Aorta (tissue), 5 donors: ENCODE measurements around the gene FZR1. TPM values are rescaled to one million over a fixed set of nuclear protein-coding genes. Genes with fewer than 3 reads are reported as not detected.
"Not testable (repeated sequence)": the region's sequence is repeated elsewhere in the genome, so short reads cannot be mapped to it uniquely, and the experiment has no call there.

ENCODE experiments used
- ATAC-seq: fragments of 200-7000 bp; cut with Tn5 transposase; one replicate; pipeline ENCODE4 v1.9.1; 2022; ENCODE audit warnings: moderate library complexity; ENCODE audit not compliant: low FRiP score
- DNase-seq, 2 donors: peaks; one replicate each; pipeline ENCODE4 v3.0.0-alpha.2; 2020
- H3K27ac ChIP-seq, 2 donors: one replicate each; pipeline ENCODE4 v1.5.1; 2013; ENCODE audit warnings: low read length in 2 of 2, mild to moderate bottlenecking in 2 of 2, moderate library complexity in 2 of 2, control low read depth in 1 of 2, inconsistent platforms in 1 of 2, low read depth in 1 of 2
- H3K27me3 ChIP-seq, 2 donors: one replicate each; pipeline ENCODE4 v1.6.1; 2013; ENCODE audit warnings: control low read depth in 1 of 2, low read length in 1 of 2, mild to moderate bottlenecking in 1 of 2, moderate library complexity in 1 of 2; ENCODE audit not compliant: insufficient read depth in 2 of 2, control insufficient read depth in 1 of 2
- H3K36me3 ChIP-seq, 2 donors: one replicate each; pipeline ENCODE4 v1.6.1; 2013; ENCODE audit warnings: control low read depth in 1 of 2, low read length in 1 of 2, mild to moderate bottlenecking in 1 of 2; ENCODE audit not compliant: insufficient read depth in 2 of 2, control insufficient read depth in 1 of 2
- H3K4me1 ChIP-seq, 2 donors: one replicate each; pipeline ENCODE4 v1.6.1; 2013; ENCODE audit warnings: low read length in 2 of 2, control low read depth in 1 of 2, mild to moderate bottlenecking in 1 of 2, moderate library complexity in 1 of 2; ENCODE audit not compliant: insufficient read depth in 2 of 2, control insufficient read depth in 1 of 2
- H3K4me3 ChIP-seq, 2 donors: one replicate each; pipeline ENCODE4 v1.5.1; 2013; ENCODE audit warnings: low read length in 2 of 2, control low read depth in 1 of 2, mild to moderate bottlenecking in 1 of 2
- H3K9me3 ChIP-seq: one replicate; pipeline ENCODE4 v1.6.1; 2013; ENCODE audit warnings: mild to moderate bottlenecking, low read length; ENCODE audit not compliant: control insufficient read depth
- WGBS, 2 donors: extraction: QIAGEN DNeasy Blood & Tissue Kit; methylation state at CpG; one replicate each; pipeline ENCODE4 v1.1.7; 2013; 5-methylcytosine and 5-hydroxymethylcytosine counted together
- intact Hi-C, 2 donors: fragments of 100-400 bp; cut with DNase I; formaldehyde crosslinking; loops; one replicate each; pipeline versions ENCODE4 v1.14.2 to v1.15.0; 2022
- polyA plus RNA-seq, 2 donors: library from polyadenylated mRNA; stranded (reverse); fragments of 200-250 nt; gene quantifications; one replicate each; pipeline ENCODE4 v1.2.3, GENCODE V29; 2013
- total RNA-seq, 2 donors: library from RNA; stranded (reverse); fragmentation: NEBNext Ultra II Directional; extraction: Animal tissue kit (Norgen Biotek cat#: 25700); gene quantifications; one replicate each; pipeline ENCODE4 v1.2.1, GENCODE V29; 2021
- donor health status: healthy with polysubstance abuse.
- donor health status: Bipolar disorder and iron deficiency.
- donor health status: DM: no; HTN: no; CAD: no.
- donor health status: DM: no; HTN: no; CAD: no.
- donor health status: DM: yes; HTN: yes; CAD: no.

FZR1 gene
- total and polyA plus RNA-seq, 4 donors, result 8.0 to 42.0 (median 29.4) TPM

DNA sequence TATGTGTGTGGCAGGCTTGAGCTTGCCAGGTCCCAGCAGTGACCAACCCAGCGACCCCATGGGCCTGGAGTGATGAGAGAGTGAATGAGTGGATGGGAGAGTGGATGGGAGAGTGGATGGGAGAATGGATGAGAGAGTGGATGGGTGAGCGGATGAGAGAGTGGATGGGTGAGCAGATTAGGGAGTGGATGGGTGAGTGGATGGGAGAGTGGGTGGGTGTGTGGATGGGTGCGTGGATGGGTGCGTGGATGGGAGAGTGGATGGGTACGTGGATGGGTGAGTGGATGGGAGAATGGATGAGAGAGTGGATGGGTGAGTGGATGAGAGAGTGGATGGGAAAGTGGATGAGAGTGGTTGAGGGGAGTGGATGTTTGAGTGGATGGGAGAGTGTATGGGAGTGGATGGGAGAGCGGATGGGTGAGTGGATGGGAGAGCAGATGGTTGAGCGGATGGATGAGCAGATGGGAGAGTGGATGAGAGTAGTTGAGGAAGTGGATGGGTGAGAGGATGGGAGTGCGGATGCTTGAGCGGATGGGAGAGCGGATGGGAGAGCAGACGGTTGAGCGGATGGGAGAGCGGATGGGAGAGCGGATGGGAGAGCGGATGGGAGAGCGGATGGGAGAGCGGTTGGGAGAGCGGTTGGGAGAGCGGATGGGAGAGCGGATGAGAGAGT is 22.6 kb downstream of the FZR1 start:
- Histone ChIP-seq H3K27me3 (no peaks in the 10 kb centered on the region), H3K4me1 (no peaks in the 10 kb centered on the region), H3K27ac (no peak overlapping the region), H3K9me3 (no peaks in the 10 kb centered on the region), H3K36me3 (peaks cover 0 to 5% of the 10 kb centered on the region in 2 donors), H3K4me3 (no peak overlapping the region)
- intact Hi-C loops, result no loop called here
- DNase-seq, result no peak
- ATAC-seq, result no peak
- 93 to 97% methylated on average over 20 of the region's 20 CpGs for WGBS, 2 donors

DNA sequence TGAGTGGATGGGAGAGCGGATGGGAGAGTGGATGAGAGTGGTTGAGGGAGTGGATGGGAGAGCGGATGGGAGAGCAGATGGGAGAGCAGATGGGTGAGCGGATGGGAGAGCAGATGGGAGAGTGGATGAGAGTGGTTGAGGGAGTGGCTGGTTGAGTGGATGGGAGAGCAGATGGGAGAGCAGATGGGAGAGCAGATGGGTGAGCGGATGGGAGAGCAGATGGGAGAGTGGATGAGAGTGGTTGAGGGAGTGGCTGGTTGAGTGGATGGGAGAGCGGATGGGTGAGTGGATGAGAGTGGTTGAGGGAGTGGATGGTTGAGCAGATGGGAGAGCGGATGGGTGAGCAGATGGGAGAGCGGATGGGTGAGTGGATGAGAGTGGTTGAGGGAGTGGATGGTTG is 23.2 kb downstream of the FZR1 start:
- DNase-seq, intact Hi-C loops, H3K27ac ChIP-seq, H3K27me3 ChIP-seq, H3K36me3 ChIP-seq, H3K4me1 ChIP-seq, H3K4me3 ChIP-seq, ATAC-seq, H3K9me3 ChIP-seq: not testable (repeated sequence)
- 99 to 100% methylated on average over 7 of the region's 7 CpGs for WGBS, 2 donors

DNA sequence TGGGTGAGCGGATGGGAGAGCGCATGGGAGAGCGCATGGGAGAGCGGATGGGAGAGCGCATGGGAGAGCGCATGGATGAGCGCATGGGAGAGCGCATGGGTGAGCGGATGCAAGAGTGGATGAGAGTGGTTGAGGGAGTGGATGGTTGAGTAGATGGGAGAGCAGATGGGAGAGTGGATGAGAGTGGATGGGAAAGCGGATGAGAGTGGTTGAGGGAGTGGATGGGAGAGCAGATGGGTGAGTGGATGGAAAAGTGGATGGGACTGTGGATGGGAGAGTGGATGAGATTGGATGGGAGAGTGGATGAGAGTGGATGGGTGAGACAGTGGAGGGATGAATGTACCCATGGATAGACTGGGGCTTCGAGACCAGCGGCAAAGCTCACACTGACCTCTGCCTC is 24.3 kb downstream of the FZR1 start:
- Histone ChIP-seq H3K4me1 (no peaks in the 10 kb centered on the region), H3K36me3 (peaks cover 0 to 5% of the 10 kb centered on the region in 2 donors), H3K9me3 (no peaks in the 10 kb centered on the region), H3K4me3 (no peak overlapping the region), H3K27me3 (no peaks in the 10 kb centered on the region), H3K27ac (no peak overlapping the region)
- ATAC-seq (no peak), DNase-seq (no peak)
- intact Hi-C loops, result no loop called here
- WGBS, 2 donors, result 97% methylated on average over 12 of the region's 12 CpGs

- no peaks in the 10 kb centered on the region for H3K27me3 ChIP-seq
- 91 to 93% methylated on average over 26 to 29 of the region's 29 CpGs for WGBS, 2 donors
- H3K36me3 ChIP-seq, result peaks cover 0 to 5% of the 10 kb centered on the region in 2 donors
- no peak overlapping the region for H3K4me3 ChIP-seq
- intact Hi-C loops, result no loop called here
- no peaks in the 10 kb centered on the region for H3K9me3 ChIP-seq
- no peak overlapping the region for H3K27ac ChIP-seq
- H3K4me1 ChIP-seq, result no peaks in the 10 kb centered on the region
- ATAC-seq, result no peak
- DNase-seq, result no peak
Observed at GRCh38 chr19:3531716-3532115, 25.6 kb downstream of the FZR1 start.

DNA sequence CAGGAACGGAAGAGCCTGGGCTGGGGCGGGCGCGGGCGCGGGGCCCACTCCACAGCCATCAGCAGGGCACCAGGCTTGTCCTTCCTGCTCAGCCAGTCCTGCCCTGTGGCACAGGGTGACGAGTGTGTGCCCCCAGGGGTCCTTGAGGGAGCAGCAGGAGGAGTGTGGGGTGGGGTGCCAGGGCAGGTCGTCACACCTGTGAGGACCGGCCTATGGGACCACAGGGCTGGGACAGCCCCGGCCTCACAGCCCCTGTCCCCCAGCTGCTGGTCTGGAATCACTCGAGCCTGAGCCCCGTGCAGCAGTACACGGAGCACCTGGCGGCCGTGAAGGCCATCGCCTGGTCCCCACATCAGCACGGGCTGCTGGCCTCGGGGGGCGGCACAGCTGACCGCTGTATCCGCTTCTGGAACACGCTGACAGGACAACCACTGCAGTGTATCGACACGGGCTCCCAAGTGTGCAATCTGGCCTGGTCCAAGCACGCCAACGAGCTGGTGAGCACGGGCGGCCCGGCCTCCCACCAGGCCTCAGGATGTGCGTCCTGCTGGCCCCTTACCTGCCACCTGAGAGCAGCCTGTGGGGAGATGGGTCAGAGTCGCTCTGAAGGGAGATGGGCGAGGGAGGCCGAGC is 26.2 kb downstream of the FZR1 start:
- DNase-seq (no peak), ATAC-seq (no peak)
- intact Hi-C loops, result no loop called here
- H3K4me3 ChIP-seq, result no peak overlapping the region
- H3K9me3 ChIP-seq, result no peaks in the 10 kb centered on the region
- H3K27me3 ChIP-seq, result no peaks in the 10 kb centered on the region
- no peaks in the 10 kb centered on the region for H3K4me1 ChIP-seq
- 93 to 94% methylated on average over 26 to 33 of the region's 33 CpGs for WGBS, 2 donors
- no peak overlapping the region for H3K27ac ChIP-seq
- peaks cover 0 to 5% of the 10 kb centered on the region in 2 donors for H3K36me3 ChIP-seq

- intact Hi-C loops, result no loop called here
- no peak for DNase-seq
- Histone ChIP-seq H3K27me3 (no peaks in the 10 kb centered on the region), H3K36me3 (peaks cover 0 to 5% of the 10 kb centered on the region in 2 donors), H3K27ac (no peak overlapping the region), H3K4me1 (no peaks in the 10 kb centered on the region), H3K4me3 (no peak overlapping the region), H3K9me3 (no peaks in the 10 kb centered on the region)
- ATAC-seq, result no peak
- 85 to 90% methylated on average over 17 of the region's 17 CpGs for WGBS, 2 donors
Observed at GRCh38 chr19:3533033-3533432, 26.9 kb downstream of the FZR1 start.

- intact Hi-C loops, result no loop called here
- Histone ChIP-seq H3K9me3 (no peaks in the 10 kb centered on the region), H3K27ac (no peak overlapping the region), H3K4me3 (no peak overlapping the region), H3K4me1 (no peaks in the 10 kb centered on the region), H3K27me3 (no peaks in the 10 kb centered on the region), H3K36me3 (peaks cover 0 to 5% of the 10 kb centered on the region in 2 donors)
- ATAC-seq (no peak), DNase-seq (no peak)
- WGBS, 2 donors, result 72 to 73% methylated on average over 12 of the region's 12 CpGs
Observed at GRCh38 chr19:3533563-3534216, 27.6 kb downstream of the FZR1 start.

DNA sequence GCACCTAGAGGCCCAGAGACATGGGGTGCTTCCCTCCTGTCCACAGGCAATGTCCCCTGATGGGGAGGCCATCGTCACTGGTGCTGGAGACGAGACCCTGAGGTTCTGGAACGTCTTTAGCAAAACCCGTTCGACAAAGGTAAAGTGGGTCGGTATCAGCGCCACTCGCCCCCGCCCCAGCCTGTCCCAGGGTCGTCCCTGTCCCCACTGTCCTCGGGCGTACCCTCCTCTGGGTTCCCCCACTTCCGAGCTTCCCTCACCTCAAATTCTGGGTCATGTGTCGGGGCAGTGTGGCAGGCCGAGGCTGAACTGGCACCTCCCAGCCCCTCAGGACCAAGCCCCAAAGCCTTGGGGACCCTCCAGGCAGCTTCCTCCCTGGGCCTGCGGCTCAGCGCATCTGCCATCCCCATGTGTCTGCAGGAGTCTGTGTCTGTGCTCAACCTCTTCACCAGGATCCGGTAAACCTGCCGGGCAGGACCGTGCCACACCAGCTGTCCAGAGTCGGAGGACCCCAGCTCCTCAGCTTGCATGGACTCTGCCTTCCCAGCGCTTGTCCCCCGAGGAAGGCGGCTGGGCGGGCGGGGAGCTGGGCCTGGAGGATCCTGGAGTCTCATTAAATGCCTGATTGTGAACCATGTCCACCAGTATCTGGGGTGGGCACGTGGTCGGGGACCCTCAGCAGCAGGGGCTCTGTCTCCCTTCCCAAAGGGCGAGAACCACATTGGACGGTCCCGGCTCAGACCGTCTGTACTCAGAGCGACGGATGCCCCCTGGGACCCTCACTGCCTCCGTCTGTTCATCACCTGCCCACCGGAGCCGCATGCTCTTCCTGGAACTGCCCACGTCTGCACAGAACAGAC is 28.5 kb downstream of the FZR1 start:
- peaks cover 0 to 5% of the 10 kb centered on the region in 2 donors for H3K36me3 ChIP-seq
- WGBS, 2 donors, result 88 to 89% methylated on average over 38 of the region's 38 CpGs

More for the DNA sequence above, 28.5 kb downstream of the FZR1 start:
- Histone ChIP-seq H3K4me3 (no peak overlapping the region), H3K27me3 (no peaks in the 10 kb centered on the region), H3K4me1 (no peaks in the 10 kb centered on the region), H3K27ac (no peak overlapping the region), H3K9me3 (no peaks in the 10 kb centered on the region)
- no peak for DNase-seq
- no peak for ATAC-seq
- intact Hi-C loops, result no loop called here
